Ramos (cell line): ENCODE measurements around the gene PLCH1.

Experiments
- in situ Hi-C: fragments of 300-500 bp; cut with MboI; formaldehyde crosslinking; loops from one replicate; pipeline ENCODE4 v1.14.3; 2022; ENCODE audit warnings: low sequenced_read_pairs; ENCODE audit not compliant: unreplicated experiment

The PLCH1 gene

DNA sequence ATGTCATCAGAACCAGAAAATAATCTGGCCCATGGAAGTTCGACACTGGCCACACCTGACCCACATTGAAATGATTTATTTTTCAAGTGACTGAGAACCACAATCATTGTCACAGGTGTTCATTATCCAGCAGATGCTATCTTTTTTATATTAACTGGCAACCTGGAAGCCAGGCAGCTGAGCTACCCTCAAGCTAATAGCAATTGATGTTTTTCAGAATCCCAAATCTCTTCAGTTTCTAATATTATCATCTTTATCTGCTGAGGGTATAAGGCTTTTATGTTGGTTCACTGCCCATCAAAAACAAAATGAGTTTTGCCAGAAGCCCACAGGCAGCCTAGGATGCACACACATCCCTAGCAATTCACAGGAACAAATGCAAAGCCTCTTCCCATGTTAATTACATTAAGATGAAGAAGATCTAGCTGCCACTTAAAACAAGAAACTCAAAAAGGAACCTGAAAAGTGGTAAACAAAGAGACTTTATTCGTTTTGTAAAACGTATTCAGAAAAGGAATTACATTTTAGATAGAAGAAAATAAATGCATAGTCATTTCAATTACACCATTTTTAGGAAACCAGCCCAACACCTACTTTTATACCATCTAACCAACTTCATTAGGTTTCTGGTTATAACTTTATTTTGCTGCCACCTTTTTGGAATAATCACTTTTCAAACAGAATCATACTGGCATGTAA is 410.5 kb downstream of the PLCH1 start:
- in situ Hi-C loops = loop anchor here (25.0 kb wide), 1 partner anchor 997 kb away; no protein-coding TSS in a partner anchor

DNA sequence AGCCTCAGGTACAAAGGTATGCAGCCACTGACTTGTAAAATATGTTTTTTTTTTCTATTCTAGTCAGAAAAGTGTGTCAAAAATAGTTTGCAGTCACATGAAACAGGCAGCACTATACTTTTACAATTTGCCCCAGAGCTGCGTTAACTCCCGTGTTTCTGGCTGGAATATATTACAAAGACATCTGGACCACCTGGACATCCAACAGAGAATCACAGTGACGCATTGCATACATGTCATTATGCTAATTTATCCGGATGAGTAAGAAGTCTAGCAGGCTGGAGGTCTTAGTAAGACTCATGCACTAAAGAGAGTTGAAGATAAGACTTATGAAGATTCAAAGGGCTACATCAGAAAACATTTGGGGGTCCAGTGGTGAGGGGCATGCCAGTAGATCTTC is 412.2 kb downstream of the PLCH1 start:
- in situ Hi-C loops = loop anchor here (25.0 kb wide), 1 partner anchor 995 kb away; no protein-coding TSS in a partner anchor

DNA sequence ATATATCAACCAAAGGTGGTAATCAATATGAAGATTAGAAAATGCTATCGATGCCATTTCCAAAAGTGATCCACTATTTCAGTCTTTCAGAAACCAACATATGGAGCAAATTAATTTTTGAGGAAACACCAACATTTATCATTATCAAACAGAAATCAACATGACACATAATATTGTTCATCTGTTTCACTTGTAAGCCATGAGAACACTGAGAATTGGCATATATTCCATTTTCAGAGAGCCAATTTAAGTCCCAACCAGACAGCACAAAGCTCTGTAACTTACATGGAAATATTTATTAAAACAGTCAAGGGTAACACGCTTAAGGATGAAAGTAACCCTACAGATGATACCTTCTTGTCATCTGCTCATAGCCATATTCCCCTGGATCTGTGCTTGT is 413.8 kb downstream of the PLCH1 start:
- in situ Hi-C loops = loop anchor here (25.0 kb wide), 1 partner anchor 994 kb away; no protein-coding TSS in a partner anchor

DNA sequence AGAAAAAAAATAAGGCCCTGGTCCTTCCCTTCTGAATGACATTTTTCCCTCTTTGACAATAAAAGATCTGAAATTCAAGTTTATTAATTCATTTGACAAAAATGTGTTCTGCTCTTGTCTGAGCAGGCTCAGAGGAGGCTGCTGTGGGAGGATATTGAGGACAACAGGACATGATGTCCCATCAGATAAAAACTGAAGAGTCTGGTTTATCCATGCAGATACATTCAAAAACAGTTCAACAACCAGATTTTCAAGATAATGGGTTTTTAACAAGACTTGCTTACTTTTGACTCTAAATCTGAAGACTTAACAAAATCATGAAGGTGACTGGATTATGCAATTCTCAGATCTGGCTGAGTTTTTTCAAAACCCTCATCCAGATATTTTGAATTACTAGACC is 414.5 kb downstream of the PLCH1 start:
- in situ Hi-C loops = loop anchor here (25.0 kb wide), 1 partner anchor 993 kb away; no protein-coding TSS in a partner anchor

DNA sequence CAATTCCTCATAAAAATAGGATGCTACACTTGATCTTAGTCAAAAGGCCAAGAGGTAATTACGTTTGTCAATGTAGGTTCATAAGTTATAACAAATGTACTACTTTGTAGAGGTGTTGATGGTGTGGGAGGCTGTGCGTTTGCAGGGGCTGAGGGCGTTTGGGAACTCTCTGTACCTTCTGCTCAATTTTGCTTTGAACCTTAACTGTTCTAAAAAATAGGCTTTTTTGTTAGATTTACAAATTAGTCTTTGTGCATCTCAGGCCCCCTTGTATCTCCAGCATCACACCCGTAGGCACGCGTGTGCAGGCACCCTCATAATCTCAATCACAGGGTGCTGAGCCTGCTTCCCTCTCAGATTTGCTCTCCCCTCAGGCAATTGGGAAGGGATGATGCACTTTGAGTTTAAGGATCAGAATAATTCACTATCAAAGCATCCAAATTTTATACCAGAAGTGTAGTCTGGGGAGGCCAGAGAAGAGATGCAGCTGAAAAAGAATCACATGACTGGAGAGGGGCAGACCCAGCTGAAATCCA is 415.3 kb downstream of the PLCH1 start:
- in situ Hi-C loops = loop anchor here (10.0 to 25.0 kb wide), 4 partner anchors 375 to 992 kb away; no protein-coding TSS in a partner anchor

DNA sequence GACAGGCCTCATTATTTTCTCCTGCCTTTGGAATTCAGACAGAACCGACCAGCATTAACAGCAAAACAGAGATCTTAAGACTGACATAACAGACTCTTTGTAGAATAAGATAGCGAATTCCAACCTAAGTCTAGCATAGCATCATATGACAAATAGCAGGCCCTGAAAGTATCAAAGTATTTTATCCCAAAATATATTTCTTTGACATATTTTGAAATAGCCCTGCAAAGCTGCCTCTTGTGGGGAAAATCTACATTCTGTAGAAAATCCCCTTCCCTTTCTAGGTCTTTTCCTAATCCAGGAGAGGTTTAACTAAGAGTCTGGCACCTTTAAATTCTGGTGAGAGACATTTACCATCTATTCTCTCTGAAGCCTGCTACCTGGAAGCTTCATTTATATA is 417.0 kb downstream of the PLCH1 start:
- in situ Hi-C loops = loop anchor here (10.0 to 25.0 kb wide), 4 partner anchors 373 to 991 kb away; no protein-coding TSS in a partner anchor

DNA sequence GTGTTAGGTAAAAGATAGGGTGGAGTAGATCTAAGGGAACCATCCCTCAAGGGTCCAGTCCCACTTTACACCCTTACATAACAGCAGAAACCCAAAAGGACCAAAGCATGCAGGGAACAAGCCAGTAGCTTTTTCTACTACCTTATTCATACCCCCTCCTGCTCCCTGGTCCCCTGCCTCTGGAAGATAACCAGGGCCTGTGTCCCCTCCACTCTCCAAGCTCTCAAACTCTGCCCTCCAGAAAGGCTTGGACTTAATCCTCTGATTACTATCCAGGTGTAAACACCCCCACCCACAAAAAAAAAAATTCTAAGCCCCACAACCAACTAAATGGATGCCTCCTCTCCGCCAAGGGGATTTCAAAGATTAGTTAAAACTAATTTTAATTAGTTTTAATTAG is 417.4 kb downstream of the PLCH1 start:
- in situ Hi-C loops = loop anchor here (10.0 to 25.0 kb wide), 4 partner anchors 373 to 990 kb away; no protein-coding TSS in a partner anchor

DNA sequence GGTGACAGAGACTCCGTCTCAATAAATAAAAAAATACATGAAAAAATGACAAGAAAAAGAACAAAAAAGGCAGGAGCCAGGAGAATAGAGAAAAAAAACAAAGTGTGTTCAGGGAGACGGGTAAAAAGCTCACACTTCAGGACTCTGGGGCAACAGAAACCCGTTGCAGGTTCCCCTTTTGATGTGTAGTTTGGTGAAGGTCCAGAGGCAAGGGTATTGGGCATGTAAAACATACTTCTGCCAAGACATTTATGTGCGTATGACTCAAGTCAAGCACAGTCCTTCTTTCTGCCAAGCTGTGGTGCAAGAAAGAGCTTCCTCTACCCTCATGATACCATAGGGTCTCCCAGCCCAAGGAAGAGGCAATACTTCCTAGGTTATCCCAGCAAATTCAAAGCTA is 418.0 kb downstream of the PLCH1 start:
- in situ Hi-C loops = loop anchor here (10.0 to 25.0 kb wide), 4 partner anchors 372 to 990 kb away; no protein-coding TSS in a partner anchor

DNA sequence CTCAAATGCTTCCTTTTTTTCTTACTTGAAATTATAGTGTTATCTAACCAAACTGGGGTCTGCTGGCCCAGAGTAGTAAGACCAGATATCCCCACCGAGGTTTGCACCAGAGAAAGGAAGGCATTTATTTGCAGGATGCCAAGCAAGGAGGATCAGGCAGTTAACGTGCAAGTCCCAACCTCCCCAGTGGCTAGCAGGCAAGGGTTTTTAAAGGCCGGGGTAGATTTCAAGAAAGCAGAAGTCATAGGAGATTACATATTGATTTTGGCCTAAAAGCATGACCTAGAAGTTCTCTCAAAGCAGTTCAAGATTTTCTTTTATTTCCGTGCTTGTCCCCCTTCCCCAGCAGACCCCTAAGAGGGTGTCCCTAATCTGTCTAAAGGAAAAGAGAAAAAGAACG is 418.6 kb downstream of the PLCH1 start:
- in situ Hi-C loops = loop anchor here (10.0 to 25.0 kb wide), 4 partner anchors 371 to 989 kb away; no protein-coding TSS in a partner anchor
